Tibial nerve (tissue), 4 donors: ENCODE measurements around the gene AKAP6. TPM values are rescaled to one million over a fixed set of nuclear protein-coding genes. Genes with fewer than 3 reads are reported as not detected.

Source experiments
- DNase-seq, 2 donors: peaks; one replicate each; pipeline ENCODE4 v3.0.0-alpha.2; 2019; ENCODE audit warnings: low spot score in 2 of 2
- H3K27ac ChIP-seq, 4 donors: fragments of 200-600 bp; sonication (generic) in 3 of 4; one replicate each; pipeline ENCODE4 v1.5.1; 2017 to 2019; ENCODE audit warnings: mild to moderate bottlenecking in 1 of 4
- H3K27me3 ChIP-seq, 2 donors: fragments of 200-600 bp; sonication (generic) in 1 of 2; one replicate each; pipeline versions ENCODE4 v1.5.1 to v1.6.0; 2017 to 2019
- H3K36me3 ChIP-seq, 3 donors: fragments of 200-600 bp; sonication (generic); one replicate each; pipeline ENCODE4 v1.5.1; 2018 to 2019
- H3K4me1 ChIP-seq, 4 donors: fragments of 200-600 bp; sonication (generic) in 3 of 4; one replicate each; pipeline ENCODE4 v1.5.1; 2017 to 2019
- H3K4me3 ChIP-seq, 4 donors: fragments of 200-600 bp; sonication (generic) in 3 of 4; one replicate each; pipeline ENCODE4 v1.5.1; 2017 to 2019; ENCODE audit warnings: mild to moderate bottlenecking in 1 of 4, moderate library complexity in 1 of 4
- H3K9me3 ChIP-seq, 4 donors: fragments of 200-600 bp; sonication (generic) in 3 of 4; one replicate each; pipeline ENCODE4 v1.5.1; 2017 to 2019
- CTCF ChIP-seq, 5 experiments: fragments of 200-600 bp in 3 of 5; fragments of 450-650 bp in 2 of 5; sonication (generic) in 3 of 5; IDR thresholded peaks; one replicate each; pipeline ENCODE4 v1.5.1; 2016 to 2019; ENCODE audit warnings: antibody characterized with exemption in 5 of 5, mild to moderate bottlenecking in 3 of 5, moderate library complexity in 2 of 5
- EP300 ChIP-seq, 2 donors: sonication (generic); formaldehyde crosslinking; IDR thresholded peaks; one replicate each; pipeline ENCODE4 v1.6.1; 2017; ENCODE audit warnings: antibody characterized with exemption in 2 of 2, mild to moderate bottlenecking in 1 of 2
- POLR2A ChIP-seq, 2 donors: fragments of 450-650 bp; IDR thresholded peaks; one replicate each; pipeline ENCODE4 v1.6.1; 2017; ENCODE audit warnings: antibody characterized with exemption in 2 of 2, mild to moderate bottlenecking in 2 of 2, moderate library complexity in 2 of 2
- WGBS, 2 donors: methylation state at CpG; one replicate each; pipeline ENCODE4 v1.1.5; 2018; 5-methylcytosine and 5-hydroxymethylcytosine counted together
- total RNA-seq, 4 donors: library from RNA; depleted of rRNA; stranded (reverse); fragments of >200 nt; gene quantifications; one replicate each; pipeline ENCODE4 v1.1.0, GENCODE V29; 2016

The AKAP6 gene
- total RNA-seq, 4 donors from 2014 or later = 2.1 to 10.7 (median 5.2) TPM

- Histone ChIP-seq H3K4me1 (no peaks in the 10 kb centered on the region), H3K27ac (no peak overlapping the region), H3K36me3 (no peaks in the 10 kb centered on the region), H3K9me3 (no peaks in the 10 kb centered on the region), H3K4me3 (no peak overlapping the region), H3K27me3 (no peaks in the 10 kb centered on the region)
- TF ChIP-seq CTCF (IDR thresholded peaks at IDR 0.05) (no peak), POLR2A (IDR thresholded peaks at IDR 0.05) (no peak), EP300 (IDR thresholded peaks at IDR 0.05) (no peak)
- 66 to 75% methylated on average over 3 of the region's 3 CpGs for WGBS, 2 donors
- no peak for DNase-seq
Observed at GRCh38 chr14:32311294-32312009, 17.6 kb upstream of the AKAP6 start.

- Histone ChIP-seq H3K27me3 (no peaks in the 10 kb centered on the region), H3K9me3 (no peaks in the 10 kb centered on the region), H3K4me3 (no peak overlapping the region), H3K27ac (no peak overlapping the region), H3K4me1 (no peaks in the 10 kb centered on the region), H3K36me3 (no peaks in the 10 kb centered on the region)
- TF ChIP-seq POLR2A (IDR thresholded peaks at IDR 0.05) (no peak), CTCF (IDR thresholded peaks at IDR 0.05) (no peak), EP300 (IDR thresholded peaks at IDR 0.05) (no peak)
- WGBS, 2 donors = 50 to 65% methylated on average over 4 of the region's 4 CpGs
- DNase-seq = no peak
Observed at GRCh38 chr14:32312010-32312331, 17.1 kb upstream of the AKAP6 start.

- Histone ChIP-seq H3K4me3 (no peak overlapping the region), H3K36me3 (no peaks in the 10 kb centered on the region), H3K4me1 (no peaks in the 10 kb centered on the region), H3K9me3 (no peaks in the 10 kb centered on the region), H3K27me3 (no peaks in the 10 kb centered on the region), H3K27ac (no peak overlapping the region)
- TF ChIP-seq CTCF (IDR thresholded peaks at IDR 0.05) = no peak
- no peak for TF ChIP-seq EP300 (IDR thresholded peaks at IDR 0.05)
- no peak for TF ChIP-seq POLR2A (IDR thresholded peaks at IDR 0.05)
- 80 to 88% methylated on average over 5 of the region's 5 CpGs for WGBS, 2 donors
- DNase-seq = no peak
Observed at GRCh38 chr14:32313844-32314376, 15.2 kb upstream of the AKAP6 start.

GRCh38 chr14:32318087-32318795 is 10.9 kb upstream of the AKAP6 start:
- no peaks in the 10 kb centered on the region for H3K4me1 ChIP-seq
- no peak for DNase-seq
- no peaks in the 10 kb centered on the region for H3K9me3 ChIP-seq
- H3K27me3 ChIP-seq = no peaks in the 10 kb centered on the region
- H3K36me3 ChIP-seq = no peaks in the 10 kb centered on the region
- no peak for TF ChIP-seq EP300 (IDR thresholded peaks at IDR 0.05)
- TF ChIP-seq POLR2A (IDR thresholded peaks at IDR 0.05) = no peak
- no peak for TF ChIP-seq CTCF (IDR thresholded peaks at IDR 0.05)
- no peak overlapping the region for H3K4me3 ChIP-seq
- WGBS, 2 donors = 85 to 93% methylated on average over 7 of the region's 7 CpGs
- H3K27ac ChIP-seq = no peak overlapping the region

- no peak for DNase-seq
- no peak overlapping the region for H3K27ac ChIP-seq
- no peaks in the 10 kb centered on the region for H3K9me3 ChIP-seq
- no peaks in the 10 kb centered on the region for H3K27me3 ChIP-seq
- TF ChIP-seq CTCF (IDR thresholded peaks at IDR 0.05) (no peak), EP300 (IDR thresholded peaks at IDR 0.05) (no peak), POLR2A (IDR thresholded peaks at IDR 0.05) (no peak)
- no peaks in the 10 kb centered on the region for H3K4me1 ChIP-seq
- no peak overlapping the region for H3K4me3 ChIP-seq
- no peaks in the 10 kb centered on the region for H3K36me3 ChIP-seq
Observed at GRCh38 chr14:32319368-32320049, 9.6 kb upstream of the AKAP6 start.
